ENCODE data around the gene NDUFA12.
"Not testable (repeated sequence)": the region's sequence is repeated elsewhere in the genome, so short reads cannot be mapped to it uniquely, and the experiment has no call there.

The NDUFA12 gene

GRCh38 chr12:94990222-94990621 lies 13.3 kb downstream of the NDUFA12 start:
- no peaks in the 10 kb centered on the region for H3K27me3 ChIP-seq
- H3K4me1 ChIP-seq: no peaks in the 10 kb centered on the region
- intact Hi-C loops (cut with DNase I; ENCODE audit: low total_unique reads): no loop called here
- H3K36me3 ChIP-seq: peaks cover 5 to 45% (median 22%) of the 10 kb centered on the region in 3 donors
- DNase-seq: no peak
- no peaks in the 10 kb centered on the region for H3K9me3 ChIP-seq
- no peak overlapping the region for H3K27ac ChIP-seq
- H3K4me3 ChIP-seq: no peak overlapping the region
- no peak for TF ChIP-seq CTCF (IDR thresholded peaks at IDR 0.05)

GRCh38 chr12:94988471-94988870 lies 15.0 kb downstream of the NDUFA12 start:
- intact Hi-C loops (cut with DNase I; ENCODE audit: low total_unique reads): no loop called here
- Histone ChIP-seq H3K9me3 (no peaks in the 10 kb centered on the region), H3K4me3 (no peak overlapping the region), H3K4me1 (no peaks in the 10 kb centered on the region), H3K36me3 (peaks cover 5 to 38% (median 13%) of the 10 kb centered on the region in 3 donors), H3K27me3 (no peaks in the 10 kb centered on the region), H3K27ac (no peak overlapping the region)
- no peak for DNase-seq
- TF ChIP-seq CTCF (IDR thresholded peaks at IDR 0.05): no peak

DNA sequence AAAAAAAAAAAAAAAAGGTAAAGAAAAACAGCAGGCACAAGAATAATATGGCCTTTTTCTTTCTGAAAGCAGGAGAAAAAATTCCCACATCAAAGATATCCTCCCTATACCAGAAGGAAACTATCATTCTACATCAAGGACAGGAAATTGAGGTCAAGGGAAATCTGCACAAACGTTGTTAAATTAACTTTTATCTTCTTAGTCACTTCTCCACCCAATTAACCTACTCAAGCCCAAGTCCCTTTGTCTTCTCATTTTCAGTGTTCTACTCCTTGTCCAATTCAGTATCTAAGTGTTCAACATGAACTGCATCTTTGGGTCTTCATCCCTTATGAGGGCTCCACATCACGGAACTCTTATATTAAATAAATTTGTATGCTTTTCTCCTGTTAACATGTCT lies 15.7 kb downstream of the NDUFA12 start:
- H3K4me3 ChIP-seq: no peak overlapping the region
- TF ChIP-seq CTCF (IDR thresholded peaks at IDR 0.05): no peak
- no peaks in the 10 kb centered on the region for H3K4me1 ChIP-seq
- no peaks in the 10 kb centered on the region for H3K27me3 ChIP-seq
- peaks cover under 1 to 33% (median 7%) of the 10 kb centered on the region in 3 donors for H3K36me3 ChIP-seq
- no peaks in the 10 kb centered on the region for H3K9me3 ChIP-seq
- no peak overlapping the region for H3K27ac ChIP-seq
- intact Hi-C loops (cut with DNase I; ENCODE audit: low total_unique reads): no loop called here
- DNase-seq: no peak

- Histone ChIP-seq H3K4me1 (no peaks in the 10 kb centered on the region), H3K4me3 (no peak overlapping the region), H3K27ac (no peak overlapping the region), H3K27me3 (no peaks in the 10 kb centered on the region), H3K9me3 (no peaks in the 10 kb centered on the region), H3K36me3 (peaks cover 0 to 27% (median under 1%) of the 10 kb centered on the region in 3 donors)
- no peak for TF ChIP-seq CTCF (IDR thresholded peaks at IDR 0.05)
- intact Hi-C loops (cut with DNase I; ENCODE audit: low total_unique reads): no loop called here
- DNase-seq: no peak
These were observed 16.3 kb downstream of the NDUFA12 start for GRCh38 chr12:94987076-94987669.

DNA sequence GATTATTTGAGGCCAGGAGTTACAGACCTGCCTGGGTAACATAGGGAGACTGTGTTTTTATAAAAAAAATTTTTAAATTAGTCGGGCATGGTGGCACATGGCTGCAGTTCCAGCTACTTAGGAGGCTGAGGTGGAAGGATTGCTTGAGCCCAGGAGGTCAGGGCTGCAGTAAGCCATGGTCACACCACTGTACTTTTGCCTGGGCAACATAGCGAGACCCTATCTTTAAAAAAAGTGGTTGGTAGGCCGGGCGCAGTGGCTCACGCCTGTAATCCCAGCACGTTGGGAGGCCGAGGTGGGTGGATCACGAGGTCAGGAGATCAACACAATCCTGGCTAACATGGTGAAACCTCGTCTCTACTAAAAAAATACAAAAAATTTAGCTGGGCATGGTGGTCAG lies 18.4 kb downstream of the NDUFA12 start:
- H3K4me1 ChIP-seq; intact Hi-C loops (cut with DNase I; ENCODE audit: low total_unique reads): not testable (repeated sequence)

GRCh38 chr12:94983321-94983720 lies 20.2 kb downstream of the NDUFA12 start:
- Histone ChIP-seq H3K9me3 (no peaks in the 10 kb centered on the region), H3K27ac (no peak overlapping the region), H3K4me3 (no peak overlapping the region), H3K36me3 (no peaks in the 10 kb centered on the region), H3K27me3 (no peaks in the 10 kb centered on the region), H3K4me1 (no peaks in the 10 kb centered on the region)
- no peak for DNase-seq
- intact Hi-C loops (cut with DNase I; ENCODE audit: low total_unique reads): no loop called here
- TF ChIP-seq CTCF (IDR thresholded peaks at IDR 0.05): no peak

More for the DNA sequence above, 18.4 kb downstream of the NDUFA12 start:
- H3K9me3 ChIP-seq, H3K27me3 ChIP-seq, H3K36me3 ChIP-seq, DNase-seq, H3K27ac ChIP-seq, H3K4me3 ChIP-seq: not testable (repeated sequence)
